ENCODE measurements around the gene UNC5A. TPM values are rescaled to one million over a fixed set of nuclear protein-coding genes. Genes with fewer than 3 reads are reported as not detected.
A peak's percentile ranks its signal among the peaks of the same experiment; 100 is the strongest.

UNC5A gene
- total RNA-seq, 1 donor from 2014 or later: 1.7 TPM

DNA sequence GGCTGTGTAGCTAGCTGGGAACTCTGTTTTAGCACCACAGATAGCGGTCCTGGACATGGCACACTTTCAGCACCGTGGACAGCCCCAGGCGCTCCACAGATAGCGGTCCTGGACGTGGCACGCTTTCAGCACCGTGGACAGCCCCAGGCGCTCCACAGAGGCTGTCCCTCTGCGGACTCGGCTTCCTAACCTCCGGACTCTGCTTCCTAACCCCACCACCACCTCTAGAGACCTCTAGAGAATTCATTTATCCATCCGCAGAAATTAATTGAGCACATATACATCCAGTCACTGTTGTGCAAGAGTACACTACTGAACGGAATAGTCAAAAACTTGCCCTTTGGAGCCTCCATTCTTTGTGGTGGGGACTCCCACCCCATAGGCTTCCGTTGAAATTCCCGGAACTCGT is 27.4 kb downstream of the UNC5A start:
- peaks cover 53% of the 10 kb centered on the region for H3K27me3 Mint-ChIP-seq
- peak; percentile 92 for DNase-seq (ENCODE audit: extremely low spot score, unreplicated experiment)
- no peaks in the 10 kb centered on the region for H3K36me3 Mint-ChIP-seq
- TF ChIP-seq, protein P1, sequence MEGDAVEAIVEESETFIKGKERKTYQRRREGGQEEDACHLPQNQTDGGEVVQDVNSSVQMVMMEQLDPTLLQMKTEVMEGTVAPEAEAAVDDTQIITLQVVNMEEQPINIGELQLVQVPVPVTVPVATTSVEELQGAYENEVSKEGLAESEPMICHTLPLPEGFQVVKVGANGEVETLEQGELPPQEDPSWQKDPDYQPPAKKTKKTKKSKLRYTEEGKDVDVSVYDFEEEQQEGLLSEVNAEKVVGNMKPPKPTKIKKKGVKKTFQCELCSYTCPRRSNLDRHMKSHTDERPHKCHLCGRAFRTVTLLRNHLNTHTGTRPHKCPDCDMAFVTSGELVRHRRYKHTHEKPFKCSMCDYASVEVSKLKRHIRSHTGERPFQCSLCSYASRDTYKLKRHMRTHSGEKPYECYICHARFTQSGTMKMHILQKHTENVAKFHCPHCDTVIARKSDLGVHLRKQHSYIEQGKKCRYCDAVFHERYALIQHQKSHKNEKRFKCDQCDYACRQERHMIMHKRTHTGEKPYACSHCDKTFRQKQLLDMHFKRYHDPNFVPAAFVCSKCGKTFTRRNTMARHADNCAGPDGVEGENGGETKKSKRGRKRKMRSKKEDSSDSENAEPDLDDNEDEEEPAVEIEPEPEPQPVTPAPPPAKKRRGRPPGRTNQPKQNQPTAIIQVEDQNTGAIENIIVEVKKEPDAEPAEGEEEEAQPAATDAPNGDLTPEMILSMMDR (conservative IDR thresholded peaks at IDR 0.05): no peak
- H3K4me3 Mint-ChIP-seq: no peak overlapping the region
- no peaks in the 10 kb centered on the region for H3K9me3 Mint-ChIP-seq
- no peaks in the 10 kb centered on the region for H3K4me1 Mint-ChIP-seq (ENCODE audit: unreplicated experiment)
- no peak overlapping the region for H3K27ac Mint-ChIP-seq

DNA sequence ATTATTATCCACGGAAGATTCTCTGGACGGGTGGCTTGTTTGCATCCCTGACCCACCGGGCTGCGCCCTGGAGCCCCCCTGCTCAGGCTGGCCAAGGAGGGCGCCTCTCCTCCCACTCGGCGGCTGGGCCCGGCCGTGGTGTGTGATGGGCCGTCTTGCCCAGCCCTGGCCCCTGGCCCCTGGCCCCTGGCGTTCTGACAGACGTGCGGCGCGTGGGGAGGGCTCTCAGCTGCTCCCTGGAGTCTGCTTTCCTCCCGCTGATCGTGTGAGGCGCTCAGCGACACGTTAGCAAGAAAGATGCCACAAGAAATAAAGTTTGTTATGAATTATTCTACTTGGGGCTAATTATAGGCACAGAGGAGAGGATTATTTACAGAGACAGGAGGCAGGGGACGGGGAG is 33.3 kb downstream of the UNC5A start:
- Mint-ChIP-seq H3K36me3 (no peaks in the 10 kb centered on the region), H3K4me3 (no peak overlapping the region), H3K4me1 (ENCODE audit: unreplicated experiment) (peaks cover 12% of the 10 kb centered on the region), H3K27ac (no peak overlapping the region), H3K27me3 (peaks cover 22% of the 10 kb centered on the region), H3K9me3 (no peaks in the 10 kb centered on the region)
- TF ChIP-seq, protein P1 (conservative IDR thresholded peaks at IDR 0.05): no peak
- no peak for DNase-seq (ENCODE audit: extremely low spot score, unreplicated experiment)

DNA sequence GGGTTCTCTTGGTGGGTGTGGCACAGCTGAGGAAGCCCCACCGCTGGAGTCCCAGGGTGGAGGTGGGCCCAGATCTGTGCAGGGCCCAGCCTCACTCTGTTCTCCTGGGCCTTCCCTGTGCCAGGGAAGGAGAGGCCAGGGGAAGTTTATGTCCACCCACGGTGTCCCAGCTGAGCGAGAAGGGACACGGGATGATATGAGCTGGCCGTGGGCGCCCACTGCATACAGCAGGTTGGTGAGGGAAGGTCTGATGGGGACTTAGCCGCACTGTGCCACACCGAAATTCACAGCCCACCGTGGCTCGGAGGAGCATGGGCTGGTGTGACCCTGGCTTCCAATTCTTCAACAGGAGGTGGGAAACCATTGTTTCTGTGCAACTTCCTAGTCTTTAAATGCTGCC is 33.9 kb downstream of the UNC5A start:
- DNase-seq (ENCODE audit: extremely low spot score, unreplicated experiment): no peak
- Mint-ChIP-seq H3K36me3 (no peaks in the 10 kb centered on the region), H3K27me3 (peaks cover 19% of the 10 kb centered on the region)

DNA sequence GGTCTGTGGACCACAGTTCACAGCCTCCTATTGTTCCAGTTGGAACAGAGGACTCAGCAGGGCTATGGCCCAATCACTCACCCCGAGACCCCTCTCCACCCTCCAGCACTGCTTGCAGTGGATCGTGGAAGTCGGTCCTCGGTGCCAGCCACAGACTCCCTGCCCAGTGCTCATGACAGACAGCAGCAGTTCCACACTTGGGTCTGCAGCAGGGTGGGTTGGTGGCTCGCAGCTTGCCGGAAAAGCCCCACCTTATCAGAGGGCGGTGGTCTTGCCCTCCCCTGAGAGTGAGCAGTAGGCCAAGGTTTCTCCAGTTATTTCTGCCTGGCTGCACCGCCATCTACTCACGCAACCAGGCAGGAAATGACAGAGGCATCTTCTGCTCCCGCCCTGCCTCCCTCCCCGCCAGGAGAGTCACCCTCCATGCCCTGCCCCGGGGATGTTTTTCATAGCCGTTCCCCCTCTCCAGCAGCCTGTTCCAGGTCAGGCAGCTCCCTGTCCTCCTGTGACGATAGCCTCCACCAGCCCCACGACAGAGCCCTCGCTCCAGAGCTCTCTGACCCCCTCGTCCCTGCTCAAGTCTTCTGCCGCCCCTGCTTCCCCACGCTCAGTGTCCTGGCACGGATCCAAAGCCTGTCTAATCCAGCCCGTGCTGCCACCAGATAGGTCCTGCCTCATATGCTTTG is 34.5 kb downstream of the UNC5A start:
- TF ChIP-seq, protein P1 (conservative IDR thresholded peaks at IDR 0.05): no peak
- Mint-ChIP-seq H3K4me3 (peak overlapping the region; percentile 62), H3K27me3 (peaks cover 19% of the 10 kb centered on the region), H3K9me3 (no peaks in the 10 kb centered on the region), H3K4me1 (ENCODE audit: unreplicated experiment) (peaks cover 12% of the 10 kb centered on the region), H3K27ac (no peak overlapping the region), H3K36me3 (no peaks in the 10 kb centered on the region)
- no peak for DNase-seq (ENCODE audit: extremely low spot score, unreplicated experiment)

More for the DNA sequence above, 33.9 kb downstream of the UNC5A start:
- H3K4me1 Mint-ChIP-seq (ENCODE audit: unreplicated experiment): peaks cover 12% of the 10 kb centered on the region
- H3K27ac Mint-ChIP-seq: no peak overlapping the region
- no peak overlapping the region for H3K4me3 Mint-ChIP-seq
- TF ChIP-seq, protein P1 (conservative IDR thresholded peaks at IDR 0.05): no peak
- no peaks in the 10 kb centered on the region for H3K9me3 Mint-ChIP-seq

DNA sequence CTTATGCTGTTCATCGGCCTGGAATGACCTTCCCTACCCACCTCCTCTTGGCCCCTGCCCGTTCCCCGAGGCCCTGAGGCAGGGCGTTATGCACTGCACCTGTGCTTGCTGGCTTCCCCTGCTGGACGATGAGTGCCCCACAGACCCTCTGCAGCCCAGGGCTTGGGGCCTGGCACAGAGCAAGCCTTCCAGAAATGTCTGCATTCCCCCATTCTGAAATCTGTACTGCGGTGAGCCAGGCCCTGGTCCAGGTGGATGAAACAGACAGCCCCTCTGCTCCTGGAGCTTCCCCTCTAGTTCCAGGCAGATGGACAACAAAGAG is 35.0 kb downstream of the UNC5A start:
- Mint-ChIP-seq H3K27me3 (peaks cover 15% of the 10 kb centered on the region), H3K4me3 (peak overlapping the region; percentile 62), H3K27ac (no peak overlapping the region), H3K36me3 (no peaks in the 10 kb centered on the region), H3K4me1 (ENCODE audit: unreplicated experiment) (peaks cover 12% of the 10 kb centered on the region), H3K9me3 (no peaks in the 10 kb centered on the region)
- TF ChIP-seq, protein P1 (conservative IDR thresholded peaks at IDR 0.05): no peak
- DNase-seq (ENCODE audit: extremely low spot score, unreplicated experiment): no peak
